HepG2 (cell line): ENCODE measurements around the gene RSBN1. TPM values are rescaled to one million over a fixed set of nuclear protein-coding genes. Genes with fewer than 3 reads are reported as not detected.

Source experiments
- CHCHD3 ChIP-seq: sonication (generic); formaldehyde crosslinking; IDR thresholded peaks from 2 replicates; pipeline ENCODE4 v1.8.0; 2022; ENCODE audit warnings: mild to moderate bottlenecking, missing genetic modification reagents, moderate library complexity
- CREB1 ChIP-seq, 2 experiments: fragments of 450-650 bp in 1 of 2; IDR thresholded peaks; 2 replicates each; pipeline ENCODE4 v1.6.1; 2016 to 2017; ENCODE audit warnings: control low read depth in 1 of 2, mild to moderate bottlenecking in 1 of 2, missing compliant biosample characterization in 1 of 2, missing genetic modification characterization in 1 of 2
- DNMT3B ChIP-seq: conservative IDR thresholded peaks from 2 replicates; pipeline ENCODE4 v1.6.1; 2016; ENCODE audit warnings: missing biosample characterization, control low read depth
- ETS1 ChIP-seq: sonication (generic); formaldehyde crosslinking; IDR thresholded peaks from 2 replicates; pipeline ENCODE4 v1.4.0; 2020; ENCODE audit warnings: missing genetic modification reagents
- GPN1 ChIP-seq: sonication (generic); formaldehyde crosslinking; IDR thresholded peaks from 2 replicates; pipeline ENCODE4 v1.5.1; 2020; ENCODE audit warnings: missing genetic modification reagents, borderline replicate concordance
- HHEX ChIP-seq: IDR thresholded peaks from 2 replicates; pipeline ENCODE4 v1.6.1; 2016; ENCODE audit warnings: control low read depth
- IRF2 ChIP-seq: IDR thresholded peaks from 2 replicates; pipeline ENCODE4 v1.6.1; 2018; ENCODE audit warnings: missing genetic modification reagents, missing compliant biosample characterization
- KAT7 ChIP-seq: IDR thresholded peaks from 2 replicates; pipeline ENCODE4 v1.6.1; 2018; ENCODE audit warnings: borderline replicate concordance, missing compliant biosample characterization
- MBNL3 ChIP-seq: fragments of 250-450 bp; sonication (Bioruptor Pico); conservative IDR thresholded peaks from 2 replicates; pipeline ENCODE4 v1.8.0; 2022; ENCODE audit warnings: mild to moderate bottlenecking, inconsistent platforms
- NFKB2 ChIP-seq: sonication (generic); formaldehyde crosslinking; IDR thresholded peaks from 2 replicates; pipeline ENCODE4 v1.4.0; 2020; ENCODE audit warnings: missing genetic modification reagents, borderline replicate concordance
- PITX1 ChIP-seq: sonication (generic); formaldehyde crosslinking; IDR thresholded peaks from 2 replicates; pipeline ENCODE4 v1.5.1; 2020; ENCODE audit warnings: mild to moderate bottlenecking, missing genetic modification reagents
- RBFOX2 ChIP-seq: fragments of 200-400 bp; formaldehyde crosslinking; IDR thresholded peaks from 2 replicates; pipeline ENCODE4 v1.6.1; 2017; ENCODE audit warnings: low read depth, mild to moderate bottlenecking, low read length
- REPIN1 ChIP-seq: sonication (generic); formaldehyde crosslinking; IDR thresholded peaks from 2 replicates; pipeline ENCODE4 v1.8.0; 2022; ENCODE audit warnings: missing genetic modification reagents, low read depth, mild to moderate bottlenecking, borderline replicate concordance
- RORA ChIP-seq: sonication (generic); formaldehyde crosslinking; IDR thresholded peaks from 2 replicates; pipeline ENCODE4 v1.5.0; 2020; ENCODE audit warnings: mild to moderate bottlenecking, missing genetic modification reagents, moderate library complexity
- RXRB ChIP-seq: IDR thresholded peaks from 2 replicates; pipeline ENCODE4 v1.6.1; 2016; ENCODE audit warnings: borderline replicate concordance, missing genetic modification reagents, missing compliant biosample characterization
- TBX2 ChIP-seq: sonication (generic); formaldehyde crosslinking; IDR thresholded peaks from 2 replicates; pipeline ENCODE4 v1.5.0; 2020; ENCODE audit warnings: missing genetic modification reagents, mild to moderate bottlenecking, borderline replicate concordance
- TEF ChIP-seq: sonication (generic); formaldehyde crosslinking; IDR thresholded peaks from 2 replicates; pipeline ENCODE4 v1.5.0; 2020; ENCODE audit warnings: missing genetic modification reagents
- THAP8 ChIP-seq: sonication (generic); formaldehyde crosslinking; IDR thresholded peaks from 2 replicates; pipeline ENCODE4 v1.5.1; 2020; ENCODE audit warnings: missing genetic modification reagents, mild to moderate bottlenecking, borderline replicate concordance
- THRA ChIP-seq: sonication (generic); formaldehyde crosslinking; IDR thresholded peaks from 2 replicates; pipeline ENCODE4 v1.4.0; 2020; ENCODE audit warnings: missing genetic modification reagents, borderline replicate concordance
- ZNF234 ChIP-seq: sonication (generic); formaldehyde crosslinking; conservative IDR thresholded peaks from 2 replicates; pipeline ENCODE4 v1.5.1; 2020; ENCODE audit warnings: mild to moderate bottlenecking, missing genetic modification reagents
- ZNF317 ChIP-seq: sonication (generic); formaldehyde crosslinking; IDR thresholded peaks from 2 replicates; pipeline ENCODE4 v1.5.0; 2020; ENCODE audit warnings: mild to moderate bottlenecking, missing genetic modification reagents
- ZNF354B ChIP-seq: sonication (generic); formaldehyde crosslinking; IDR thresholded peaks from 2 replicates; pipeline ENCODE4 v1.8.0; 2022; ENCODE audit warnings: mild to moderate bottlenecking, missing genetic modification reagents
- ZNF460 ChIP-seq: sonication (generic); formaldehyde crosslinking; IDR thresholded peaks from 2 replicates; pipeline ENCODE4 v1.5.1; 2020; ENCODE audit warnings: missing genetic modification reagents, mild to moderate bottlenecking, borderline replicate concordance
- ZNF597 ChIP-seq: sonication (generic); formaldehyde crosslinking; IDR thresholded peaks from 2 replicates; pipeline ENCODE4 v1.5.0; 2020; ENCODE audit warnings: missing genetic modification reagents
- ZNF660 ChIP-seq: sonication (generic); formaldehyde crosslinking; IDR thresholded peaks from 2 replicates; pipeline ENCODE4 v1.5.1; 2020; ENCODE audit warnings: mild to moderate bottlenecking, low read depth, missing genetic modification reagents, borderline replicate concordance
- ZNF792 ChIP-seq: IDR thresholded peaks from 2 replicates; pipeline ENCODE4 v1.6.1; 2016
- polyA plus RNA-seq, 8 experiments: library from polyadenylated mRNA; depleted of rRNA in 3 of 8; stranded (reverse) in 7 of 8; unstranded in 1 of 8; fragments of >200 nt; fragmentation: Illumina TruSeq in 4 of 8; extraction: Trizol in 4 of 8; gene quantifications; 2 replicates each; pipeline versions ENCODE4 v1.2.1 to v1.2.3, GENCODE V29; 2011 to 2016; ENCODE audit warnings: low read depth in 4 of 8, missing spikeins in 1 of 8, mixed read lengths in 1 of 8; ENCODE audit not compliant: insufficient read depth in 1 of 8
- total RNA-seq, 5 experiments: library from RNA; depleted of rRNA; stranded (reverse); fragments of >200 nt; fragmentation: Illumina TruSeq; extraction: Trizol; gene quantifications; 2 replicates each; pipeline ENCODE4 v1.2.3, GENCODE V29; 2016; ENCODE audit warnings: low read depth in 1 of 5

The RSBN1 gene
- total and polyA plus RNA-seq, 2 of the 13 experiments (the other 11 are each of a cell fraction or from before 2014, with no cell fraction given): 8.3 to 10.4 TPM

GRCh38 chr1:113811888-113812660 is at the start of gene RSBN1 (continued):
- TF ChIP-seq MBNL3 (CRISPR knock-in tag) (no peak), THAP8 (peak; percentile 68; the same call in 1 of the 2 replicates), PITX1 (CRISPR knock-in tag) (no peak), CREB1 (IDR thresholded peaks at IDR 0.05) (peak; percentile 81), CREB1 (CRISPR knock-in tag; IDR thresholded peaks at IDR 0.05) (peak; percentile 91), DNMT3B (CRISPR knock-in tag) (peak; percentile 76; the same call in 1 of the 2 replicates), REPIN1 (CRISPR knock-in tag) (peak; percentile 82; the same call in 1 of the 2 replicates), GPN1 (CRISPR knock-in tag) (no peak), ZNF460 (no peak), NFKB2 (peak; percentile 12; the same call in 1 of the 2 replicates), CHCHD3 (CRISPR knock-in tag) (no peak; the same call in 1 of the 2 replicates), ZNF354B (CRISPR knock-in tag) (no peak), ZNF597 (no peak), TBX2 (CRISPR knock-in tag) (peak; percentile 81; the same call in 1 of the 2 replicates), KAT7 (CRISPR knock-in tag) (peak; percentile 57; the same call in 1 of the 2 replicates), RBFOX2 (peak; percentile 96), ZNF660 (no peak), ZNF234 (no peak; the same call in 1 of the 2 replicates), ETS1 (CRISPR knock-in tag) (no peak), RXRB (CRISPR knock-in tag) (no peak), ZNF317 (CRISPR knock-in tag) (peak; percentile 99), TEF (CRISPR knock-in tag) (no peak), HHEX (CRISPR knock-in tag) (no peak), RORA (CRISPR knock-in tag) (no peak), ZNF792 (CRISPR knock-in tag) (0 out of 2 replicates have a peak, but pooled peaks have one; percentile 32), IRF2 (peak; percentile 80; the same call in 1 of the 2 replicates), THRA (CRISPR knock-in tag) (no peak)
